ENCODE data around the gene PICK1. TPM values are rescaled to one million over a fixed set of nuclear protein-coding genes. Genes with fewer than 3 reads are reported as not detected.

PICK1 gene
- polyA plus RNA-seq (2013, experiment 1 of 2) = 13.2 TPM
- polyA plus RNA-seq (2013, experiment 2 of 2) = 11.8 TPM

- H3K4me1 ChIP-seq (ENCODE audit: control insufficient read depth, low read depth, low read length) = peaks cover 4% of the 10 kb centered on the region
- H4K5ac ChIP-seq (ENCODE audit: low read length) = no peak within 1 kb of the TSS
- peak within 1 kb of the TSS; percentile 71 for H3K9ac ChIP-seq (ENCODE audit: low read length)
- peak within 1 kb of the TSS; percentile 36 for H2BK5ac ChIP-seq (ENCODE audit: low read length)
- WGBS (ENCODE audit: extremely low coverage, insufficient coverage, low lambda C conversion rate) = no CpG with 5 or more reads among the region's 47 CpGs
- H3K79me1 ChIP-seq (ENCODE audit: low read length) = peaks cover 3% of the 10 kb centered on the region
- H4K8ac ChIP-seq (ENCODE audit: low read depth, low read length) = peak within 1 kb of the TSS; percentile 60
- no peak within 1 kb of the TSS for H2BK120ac ChIP-seq (ENCODE audit: low read depth, low read length)
- H2BK15ac ChIP-seq (replicated peaks; ENCODE audit: low read depth) = no peak within 1 kb of the TSS
- no peaks in the 10 kb centered on the region for H3K79me2 ChIP-seq (ENCODE audit: control insufficient read depth, insufficient read depth, low read length)
- peak within 1 kb of the TSS; percentile 32 for H3K4me3 ChIP-seq (ENCODE audit: low read length)
- no peaks in the 10 kb centered on the region for H3K27me3 ChIP-seq (ENCODE audit: insufficient read depth, low read length, poor library complexity)
- H3K56ac ChIP-seq (ENCODE audit: low read length) = peak within 1 kb of the TSS; percentile 87
- peak within 1 kb of the TSS; percentile 65 for H3K18ac ChIP-seq (ENCODE audit: low read length)
- H3K4me2 ChIP-seq (ENCODE audit: low read length) = peak within 1 kb of the TSS; percentile 44
- DNase-seq = peak; percentile 97
- H3K27ac ChIP-seq (ENCODE audit: low read depth, low read length) = peak within 1 kb of the TSS; percentile 68
- H2AK5ac ChIP-seq (ENCODE audit: low read length) = no peak within 1 kb of the TSS
- no peaks in the 10 kb centered on the region for H3K36me3 ChIP-seq (ENCODE audit: control insufficient read depth, insufficient read depth, low read length)
- peak within 1 kb of the TSS; percentile 83 for H3K4ac ChIP-seq (ENCODE audit: low read depth, low read length)
- H3K23ac ChIP-seq (ENCODE audit: low read length) = no peak within 1 kb of the TSS
These were observed at the start of gene PICK1 for GRCh38 chr22:38056969-38057891. Gene PICK1, plus strand, starts transcription at chr22:38057404. Its CDS starts 406 bp downstream, at chr22:38057810.

- Histone ChIP-seq H2BK120ac (ENCODE audit: low read depth, low read length) (no peak overlapping the region), H3K27ac (ENCODE audit: low read depth, low read length) (no peak overlapping the region), H2BK15ac (replicated peaks; ENCODE audit: low read depth) (no peak overlapping the region), H3K9ac (ENCODE audit: low read length) (no peak overlapping the region), H3K56ac (ENCODE audit: low read length) (peak overlapping the region; percentile 42), H3K4me3 (ENCODE audit: low read length) (no peak overlapping the region), H3K36me3 (ENCODE audit: control insufficient read depth, insufficient read depth, low read length) (no peaks in the 10 kb centered on the region), H3K79me1 (ENCODE audit: low read length) (no peaks in the 10 kb centered on the region), H3K4me2 (ENCODE audit: low read length) (no peak overlapping the region), H3K4me1 (ENCODE audit: control insufficient read depth, low read depth, low read length) (no peaks in the 10 kb centered on the region), H4K8ac (ENCODE audit: low read depth, low read length) (no peak overlapping the region), H3K23ac (ENCODE audit: low read length) (no peak overlapping the region), H3K79me2 (ENCODE audit: control insufficient read depth, insufficient read depth, low read length) (no peaks in the 10 kb centered on the region), H3K27me3 (ENCODE audit: insufficient read depth, low read length, poor library complexity) (no peaks in the 10 kb centered on the region), H2AK5ac (ENCODE audit: low read length) (no peak overlapping the region), H3K4ac (ENCODE audit: low read depth, low read length) (no peak overlapping the region), H4K5ac (ENCODE audit: low read length) (no peak overlapping the region), H3K18ac (ENCODE audit: low read length) (no peak overlapping the region), H2BK5ac (ENCODE audit: low read length) (no peak overlapping the region)
- no peak for DNase-seq
- WGBS (ENCODE audit: extremely low coverage, insufficient coverage, low lambda C conversion rate) = no CpG with 5 or more reads among the region's 14 CpGs
These were observed 48.0 kb upstream of the PICK1 start for GRCh38 chr22:38009000-38009806.

GRCh38 chr22:38012604-38013072 lies 44.6 kb upstream of the PICK1 start:
- H3K18ac ChIP-seq (ENCODE audit: low read length) = no peak overlapping the region
- H2BK15ac ChIP-seq (replicated peaks; ENCODE audit: low read depth) = no peak overlapping the region
- H4K8ac ChIP-seq (ENCODE audit: low read depth, low read length) = no peak overlapping the region
- H4K5ac ChIP-seq (ENCODE audit: low read length) = no peak overlapping the region
- no peak overlapping the region for H3K9ac ChIP-seq (ENCODE audit: low read length)
- no peak overlapping the region for H2AK5ac ChIP-seq (ENCODE audit: low read length)
- H2BK5ac ChIP-seq (ENCODE audit: low read length) = no peak overlapping the region
- no peak overlapping the region for H3K4ac ChIP-seq (ENCODE audit: low read depth, low read length)
- no peak overlapping the region for H3K27ac ChIP-seq (ENCODE audit: low read depth, low read length)
- H3K36me3 ChIP-seq (ENCODE audit: control insufficient read depth, insufficient read depth, low read length) = no peaks in the 10 kb centered on the region
- H3K79me2 ChIP-seq (ENCODE audit: control insufficient read depth, insufficient read depth, low read length) = no peaks in the 10 kb centered on the region
- no peaks in the 10 kb centered on the region for H3K4me1 ChIP-seq (ENCODE audit: control insufficient read depth, low read depth, low read length)
- DNase-seq = no peak
- no peak overlapping the region for H2BK120ac ChIP-seq (ENCODE audit: low read depth, low read length)
- no peak overlapping the region for H3K56ac ChIP-seq (ENCODE audit: low read length)
- H3K27me3 ChIP-seq (ENCODE audit: insufficient read depth, low read length, poor library complexity) = no peaks in the 10 kb centered on the region
- no peak overlapping the region for H3K4me3 ChIP-seq (ENCODE audit: low read length)
- no CpG with 5 or more reads among the region's 7 CpGs for WGBS (ENCODE audit: extremely low coverage, insufficient coverage, low lambda C conversion rate)
- no peak overlapping the region for H3K23ac ChIP-seq (ENCODE audit: low read length)
- H3K79me1 ChIP-seq (ENCODE audit: low read length) = no peaks in the 10 kb centered on the region
- no peak overlapping the region for H3K4me2 ChIP-seq (ENCODE audit: low read length)

GRCh38 chr22:38014083-38014482 lies 43.1 kb upstream of the PICK1 start:
- H3K27me3 ChIP-seq (ENCODE audit: insufficient read depth, low read length, poor library complexity) = no peaks in the 10 kb centered on the region
- no peak for DNase-seq
- H3K4me2 ChIP-seq (ENCODE audit: low read length) = no peak overlapping the region
- H2BK5ac ChIP-seq (ENCODE audit: low read length) = no peak overlapping the region
- H3K4me1 ChIP-seq (ENCODE audit: control insufficient read depth, low read depth, low read length) = no peaks in the 10 kb centered on the region
- no peak overlapping the region for H3K4ac ChIP-seq (ENCODE audit: low read depth, low read length)
- H4K8ac ChIP-seq (ENCODE audit: low read depth, low read length) = no peak overlapping the region
- H4K5ac ChIP-seq (ENCODE audit: low read length) = no peak overlapping the region
- H3K36me3 ChIP-seq (ENCODE audit: control insufficient read depth, insufficient read depth, low read length) = no peaks in the 10 kb centered on the region
- H2BK15ac ChIP-seq (replicated peaks; ENCODE audit: low read depth) = no peak overlapping the region
- no peaks in the 10 kb centered on the region for H3K79me2 ChIP-seq (ENCODE audit: control insufficient read depth, insufficient read depth, low read length)
- no peak overlapping the region for H2BK120ac ChIP-seq (ENCODE audit: low read depth, low read length)
- H3K23ac ChIP-seq (ENCODE audit: low read length) = no peak overlapping the region
- no peak overlapping the region for H3K9ac ChIP-seq (ENCODE audit: low read length)
- H3K18ac ChIP-seq (ENCODE audit: low read length) = no peak overlapping the region
- H3K56ac ChIP-seq (ENCODE audit: low read length) = no peak overlapping the region
- H3K27ac ChIP-seq (ENCODE audit: low read depth, low read length) = no peak overlapping the region
- H2AK5ac ChIP-seq (ENCODE audit: low read length) = no peak overlapping the region
- no CpG with 5 or more reads among the region's 1 CpG for WGBS (ENCODE audit: extremely low coverage, insufficient coverage, low lambda C conversion rate)
- H3K79me1 ChIP-seq (ENCODE audit: low read length) = no peaks in the 10 kb centered on the region
- H3K4me3 ChIP-seq (ENCODE audit: low read length) = no peak overlapping the region

GRCh38 chr22:38016182-38017151 lies 40.7 kb upstream of the PICK1 start:
- no CpG with 5 or more reads among the region's 33 CpGs for WGBS (ENCODE audit: extremely low coverage, insufficient coverage, low lambda C conversion rate)
- no peak overlapping the region for H2AK5ac ChIP-seq (ENCODE audit: low read length)
- peak; percentile 38 for DNase-seq

More at GRCh38 chr22:38016182-38017151, 40.7 kb upstream of the PICK1 start:
- Histone ChIP-seq H3K4ac (ENCODE audit: low read depth, low read length) (no peak overlapping the region), H3K18ac (ENCODE audit: low read length) (no peak overlapping the region), H2BK15ac (replicated peaks; ENCODE audit: low read depth) (no peak overlapping the region), H4K8ac (ENCODE audit: low read depth, low read length) (no peak overlapping the region), H3K23ac (ENCODE audit: low read length) (no peak overlapping the region), H4K5ac (ENCODE audit: low read length) (no peak overlapping the region), H3K9ac (ENCODE audit: low read length) (no peak overlapping the region), H3K4me2 (ENCODE audit: low read length) (no peak overlapping the region), H2BK120ac (ENCODE audit: low read depth, low read length) (no peak overlapping the region), H3K27me3 (ENCODE audit: insufficient read depth, low read length, poor library complexity) (no peaks in the 10 kb centered on the region), H3K4me1 (ENCODE audit: control insufficient read depth, low read depth, low read length) (no peaks in the 10 kb centered on the region), H3K79me1 (ENCODE audit: low read length) (no peaks in the 10 kb centered on the region), H3K56ac (ENCODE audit: low read length) (peak overlapping the region; percentile 56), H3K36me3 (ENCODE audit: control insufficient read depth, insufficient read depth, low read length) (no peaks in the 10 kb centered on the region), H3K79me2 (ENCODE audit: control insufficient read depth, insufficient read depth, low read length) (no peaks in the 10 kb centered on the region), H3K4me3 (ENCODE audit: low read length) (no peak overlapping the region), H2BK5ac (ENCODE audit: low read length) (no peak overlapping the region), H3K27ac (ENCODE audit: low read depth, low read length) (no peak overlapping the region)
